MCF 10A (cell line): ENCODE measurements around the gene GABRA6. TPM values are rescaled to one million over a fixed set of nuclear protein-coding genes. Genes with fewer than 3 reads are reported as not detected.
A peak's percentile ranks its signal among the peaks of the same experiment; 100 is the strongest.

Source experiments
- BruUV-seq: library from RNA; stranded (reverse); fragments of 400-500 nt; replicated peaks from 2 replicates; lab custom pipeline; 2021; lab: Mats Ljungman, UMichigan
- CTCF ChIA-PET: fragments of 300-600 bp; sonication (Branson Sonifier 250); formaldehyde crosslinking; extraction: SDS; loops from one replicate; lab custom pipeline; 2021; ENCODE audit warnings: antibody characterized with exemption, inconsistent platforms; lab: Yijun Ruan, JAX
- POLR2A ChIA-PET: fragments of 300-600, 350-650 bp; sonication (Branson Sonifier 250); formaldehyde crosslinking; extraction: SDS; loops from one replicate; lab custom pipeline; 2020; ENCODE audit warnings: antibody characterized with exemption, inconsistent platforms; lab: Yijun Ruan, JAX
- DNase-seq: peaks from one replicate; pipeline ENCODE4 v3.0.0-alpha.2; 2018; ENCODE audit not compliant: unreplicated experiment
- H3K27ac Mint-ChIP-seq: one replicate; pipeline ENCODE4 v1.8.0; 2022; ENCODE audit warnings: mild to moderate bottlenecking, low read depth, mixed read lengths; ENCODE audit not compliant: unreplicated experiment
- H3K27me3 Mint-ChIP-seq: one replicate; pipeline ENCODE4 v1.8.0; 2022; ENCODE audit warnings: mixed read lengths; ENCODE audit not compliant: insufficient read depth, unreplicated experiment
- H3K36me3 Mint-ChIP-seq: one replicate; pipeline ENCODE4 v1.8.0; 2022; ENCODE audit warnings: mild to moderate bottlenecking, moderate library complexity, mixed read lengths; ENCODE audit not compliant: insufficient read depth, unreplicated experiment
- H3K4me1 Mint-ChIP-seq: one replicate; pipeline ENCODE4 v1.8.0; 2022; ENCODE audit warnings: mixed read lengths; ENCODE audit not compliant: insufficient read depth, unreplicated experiment
- H3K4me3 Mint-ChIP-seq: one replicate; pipeline ENCODE4 v1.8.0; 2022; ENCODE audit warnings: mild to moderate bottlenecking, moderate library complexity, mixed read lengths; ENCODE audit not compliant: unreplicated experiment
- H3K9me3 Mint-ChIP-seq: one replicate; pipeline ENCODE4 v1.8.0; 2022; ENCODE audit warnings: mixed read lengths; ENCODE audit not compliant: unreplicated experiment
- intact Hi-C: fragments of 100-400 bp; cut with micrococcal nuclease; formaldehyde crosslinking; loops from 2 replicates; pipeline ENCODE4 v1.14.1; 2022
- total RNA-seq: library from RNA; stranded (reverse); gene quantifications from 2 replicates; pipeline ENCODE4 v1.2.3, GENCODE V29; 2022
- TF ChIP-seq, protein P1 (sequence below): fragments of 200-600 bp; IDR thresholded peaks from one replicate; pipeline ENCODE4 v1.8.0; 2022; ENCODE audit warnings: antibody characterized with exemption, mild to moderate bottlenecking; ENCODE audit not compliant: unreplicated experiment

GABRA6 gene
- total RNA-seq, 1 experiment from 2014 or later, result not detected

DNA sequence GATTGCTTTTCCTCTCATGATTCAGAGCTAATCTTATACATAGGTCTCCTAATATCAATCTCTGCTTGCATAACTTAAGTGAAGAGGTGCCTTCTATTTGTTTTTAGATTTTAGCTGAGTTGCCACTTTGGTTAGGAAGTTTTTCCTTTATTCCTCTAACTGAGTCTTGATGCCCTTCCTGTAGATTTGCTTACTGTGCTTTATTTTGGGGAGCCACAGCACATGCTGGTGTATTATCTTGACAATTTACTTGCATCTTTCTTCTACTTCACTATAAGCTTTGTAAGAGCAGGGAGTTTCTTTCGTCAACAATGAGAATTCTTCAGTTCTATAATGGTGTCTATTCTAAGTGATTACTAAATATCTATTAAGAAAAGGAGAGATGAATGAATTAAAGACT is 54.9 kb downstream of the GABRA6 start:
- Mint-ChIP-seq H3K27ac (no peak overlapping the region), H3K4me3 (no peak overlapping the region), H3K27me3 (peaks cover 43% of the 10 kb centered on the region), H3K36me3 (no peaks in the 10 kb centered on the region), H3K4me1 (peaks cover 5% of the 10 kb centered on the region), H3K9me3 (no peaks in the 10 kb centered on the region)
- no TSS peak for BruUV-seq
- ChIA-PET CTCF (no interaction called here), POLR2A (interaction anchor here (1.2 kb wide), 1 partner anchor 23 kb away, joined by 3 read pairs; no protein-coding TSS in a partner anchor)
- intact Hi-C loops, result no loop called here
- no peak for DNase-seq
- TF ChIP-seq, protein P1, sequence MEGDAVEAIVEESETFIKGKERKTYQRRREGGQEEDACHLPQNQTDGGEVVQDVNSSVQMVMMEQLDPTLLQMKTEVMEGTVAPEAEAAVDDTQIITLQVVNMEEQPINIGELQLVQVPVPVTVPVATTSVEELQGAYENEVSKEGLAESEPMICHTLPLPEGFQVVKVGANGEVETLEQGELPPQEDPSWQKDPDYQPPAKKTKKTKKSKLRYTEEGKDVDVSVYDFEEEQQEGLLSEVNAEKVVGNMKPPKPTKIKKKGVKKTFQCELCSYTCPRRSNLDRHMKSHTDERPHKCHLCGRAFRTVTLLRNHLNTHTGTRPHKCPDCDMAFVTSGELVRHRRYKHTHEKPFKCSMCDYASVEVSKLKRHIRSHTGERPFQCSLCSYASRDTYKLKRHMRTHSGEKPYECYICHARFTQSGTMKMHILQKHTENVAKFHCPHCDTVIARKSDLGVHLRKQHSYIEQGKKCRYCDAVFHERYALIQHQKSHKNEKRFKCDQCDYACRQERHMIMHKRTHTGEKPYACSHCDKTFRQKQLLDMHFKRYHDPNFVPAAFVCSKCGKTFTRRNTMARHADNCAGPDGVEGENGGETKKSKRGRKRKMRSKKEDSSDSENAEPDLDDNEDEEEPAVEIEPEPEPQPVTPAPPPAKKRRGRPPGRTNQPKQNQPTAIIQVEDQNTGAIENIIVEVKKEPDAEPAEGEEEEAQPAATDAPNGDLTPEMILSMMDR, result no peak

DNA sequence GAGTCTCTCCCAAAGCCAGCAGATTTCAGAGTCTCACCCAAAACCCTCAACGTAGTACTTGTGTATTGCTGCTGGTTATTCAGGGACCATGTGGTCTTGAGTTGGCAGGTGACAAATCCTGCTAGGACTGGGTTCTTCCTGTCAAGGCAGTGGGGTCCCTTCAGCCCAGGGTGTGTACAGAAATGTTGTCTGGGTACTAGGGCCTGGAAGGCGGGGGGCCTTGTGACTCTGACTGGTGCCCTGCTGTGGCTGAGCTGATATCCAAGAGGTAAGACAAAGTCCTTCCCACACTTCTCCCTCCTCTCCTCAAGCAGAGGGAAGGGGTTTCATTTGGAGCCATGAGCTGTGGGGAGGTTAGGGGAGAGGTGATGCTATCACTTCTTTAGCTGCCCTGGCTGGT is 58.8 kb downstream of the GABRA6 start:
- TF ChIP-seq, protein P1, result no peak
- no peak overlapping the region for H3K4me3 Mint-ChIP-seq
- DNase-seq, result no peak
- POLR2A ChIA-PET, result interaction anchor here (0.7 kb wide), 2 partner anchors 11 to 15 kb away, joined by 3 read pairs; no protein-coding TSS in a partner anchor
- H3K36me3 Mint-ChIP-seq, result no peaks in the 10 kb centered on the region
- CTCF ChIA-PET, result interaction anchor here (1.3 to 1.4 kb wide), 2 partner anchors 9 to 68 kb away, joined by 4 to 6 read pairs; no protein-coding TSS in a partner anchor
- no TSS peak for BruUV-seq
- peaks cover 6% of the 10 kb centered on the region for H3K4me1 Mint-ChIP-seq
- H3K9me3 Mint-ChIP-seq, result no peaks in the 10 kb centered on the region
- intact Hi-C loops, result no loop called here
- no peak overlapping the region for H3K27ac Mint-ChIP-seq
- peaks cover 15% of the 10 kb centered on the region for H3K27me3 Mint-ChIP-seq

DNA sequence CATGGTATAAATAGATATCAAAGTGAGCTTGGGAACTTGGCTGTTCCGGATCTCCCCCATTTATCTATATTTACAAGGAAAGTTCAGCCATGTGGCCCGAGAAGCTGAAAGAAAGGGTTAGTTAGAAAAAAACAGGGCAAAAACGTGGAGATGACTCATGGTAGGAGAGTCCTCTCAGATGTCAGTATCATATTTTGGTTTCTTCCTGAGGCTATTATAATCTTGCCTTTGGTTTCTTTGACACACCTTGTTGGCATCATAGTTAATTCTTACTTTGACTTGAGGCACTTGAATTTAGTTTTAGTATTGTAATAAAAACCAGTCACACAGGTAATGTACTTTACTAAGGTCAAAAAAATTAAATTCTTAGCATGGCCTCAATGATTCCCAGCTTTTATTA is 59.9 kb downstream of the GABRA6 start:
- TF ChIP-seq, protein P1, result no peak
- no peak overlapping the region for H3K27ac Mint-ChIP-seq
- ChIA-PET CTCF (interaction anchor here (0.6 to 1.4 kb wide), 2 partner anchors 69 to 349 kb away, joined by 3 to 6 read pairs; no protein-coding TSS in a partner anchor), POLR2A (interaction anchor here (0.8 to 1.1 kb wide), 3 partner anchors 9 to 1714 kb away, joined by 3 read pairs; no protein-coding TSS in a partner anchor)
- no peak overlapping the region for H3K4me3 Mint-ChIP-seq
- H3K9me3 Mint-ChIP-seq, result no peaks in the 10 kb centered on the region
- H3K36me3 Mint-ChIP-seq, result no peaks in the 10 kb centered on the region
- BruUV-seq, result no TSS peak
- peaks cover 6% of the 10 kb centered on the region for H3K4me1 Mint-ChIP-seq
- intact Hi-C loops, result no loop called here
- H3K27me3 Mint-ChIP-seq, result peaks cover 4% of the 10 kb centered on the region
- peak; percentile 19 for DNase-seq

DNA sequence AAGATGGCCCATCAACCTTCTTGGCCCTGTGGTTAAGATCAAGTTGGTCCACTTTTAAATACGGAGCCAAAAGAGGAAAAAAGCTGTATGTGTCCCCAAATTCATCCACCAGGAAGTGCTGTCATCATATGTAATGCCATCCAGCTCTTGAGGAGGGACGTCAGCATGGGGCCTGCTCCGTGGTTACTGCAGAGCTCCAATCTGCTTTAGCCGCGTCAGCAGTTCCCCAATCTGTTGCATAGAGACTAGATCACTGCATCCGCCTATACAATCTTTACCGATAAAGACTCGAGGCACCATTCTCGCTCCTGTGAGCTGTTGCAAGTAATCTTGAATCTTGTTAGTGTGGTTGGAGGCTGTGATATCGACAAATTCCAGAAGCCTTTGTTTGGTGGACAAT is 65.7 kb downstream of the GABRA6 start:
- no TSS peak for BruUV-seq
- TF ChIP-seq, protein P1, result no peak
- H3K4me3 Mint-ChIP-seq, result no peak overlapping the region
- H3K27ac Mint-ChIP-seq, result no peak overlapping the region
- H3K36me3 Mint-ChIP-seq, result no peaks in the 10 kb centered on the region
- CTCF ChIA-PET, result no interaction called here
- intact Hi-C loops, result no loop called here
- DNase-seq, result no peak
- H3K9me3 Mint-ChIP-seq, result no peaks in the 10 kb centered on the region
- H3K27me3 Mint-ChIP-seq, result peaks cover 44% of the 10 kb centered on the region
- no peaks in the 10 kb centered on the region for H3K4me1 Mint-ChIP-seq
- POLR2A ChIA-PET, result no interaction called here

Other genes starting within 250 kb of the GABRA6 start
- gene GABRB2, start 139.0 kb upstream of the GABRA6 start, total RNA-seq, result not detected in 2 replicates
- gene GABRA1, start 162.4 kb downstream of the GABRA6 start, total RNA-seq, result not detected in 2 replicates